Omental fat pad (tissue), 4 donors: Measurements from ENCODE around the gene INHBB. TPM values are rescaled to one million over a fixed set of nuclear protein-coding genes. Genes with fewer than 3 reads are reported as not detected.

Experiments
- ATAC-seq: fragments of 150-250 bp; one replicate; pipeline ENCODE4 v1.9.1; 2016; ENCODE audit warnings: mild to moderate bottlenecking, moderate library complexity; ENCODE audit not compliant: low FRiP score
- DNase-seq: peaks from one replicate; pipeline ENCODE4 v3.0.0-alpha.2; 2019; ENCODE audit warnings: low spot score
- CTCF ChIP-seq, 3 donors: fragments of 450-650 bp; IDR thresholded peaks; one replicate each; pipeline ENCODE4 v1.5.1; 2016 to 2017; ENCODE audit warnings: antibody characterized with exemption in 3 of 3, mild to moderate bottlenecking in 3 of 3, moderate library complexity in 2 of 3
- total RNA-seq, 4 donors: library from RNA; depleted of rRNA; stranded (reverse); fragments of >200 nt; gene quantifications; one replicate each; pipeline ENCODE4 v1.1.0, GENCODE V29; 2016

The INHBB gene
- total RNA-seq, 4 donors from 2014 or later = 6.7 to 59.8 (median 28.6) TPM

GRCh38 chr2:120350801-120351320 lies 4.9 kb downstream of the INHBB start:
- no peak for TF ChIP-seq CTCF (IDR thresholded peaks at IDR 0.05)
- ATAC-seq (no peak), DNase-seq (no peak)

GRCh38 chr2:120352696-120353590 lies 7.0 kb downstream of the INHBB start:
- ATAC-seq = no peak

DNA sequence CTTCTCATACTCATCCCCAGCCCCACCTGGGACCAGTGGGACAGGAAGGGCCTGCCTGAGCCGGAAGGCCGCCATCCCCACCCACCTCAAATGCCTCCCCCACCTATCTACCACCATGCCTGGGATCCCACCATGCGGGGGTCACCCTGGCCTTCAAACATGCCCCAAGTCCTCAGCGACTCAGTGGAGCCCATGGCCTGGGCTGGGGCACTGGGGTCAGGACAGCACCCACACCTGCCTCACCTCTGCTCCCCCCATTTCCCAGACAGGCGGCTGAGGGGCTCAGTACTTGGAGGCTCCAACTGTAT lies 7.6 kb downstream of the INHBB start:
- ATAC-seq = no peak
- no peak for DNase-seq

More at GRCh38 chr2:120352696-120353590, 7.0 kb downstream of the INHBB start:
- no peak for TF ChIP-seq CTCF (IDR thresholded peaks at IDR 0.05)
- DNase-seq = no peak

DNA sequence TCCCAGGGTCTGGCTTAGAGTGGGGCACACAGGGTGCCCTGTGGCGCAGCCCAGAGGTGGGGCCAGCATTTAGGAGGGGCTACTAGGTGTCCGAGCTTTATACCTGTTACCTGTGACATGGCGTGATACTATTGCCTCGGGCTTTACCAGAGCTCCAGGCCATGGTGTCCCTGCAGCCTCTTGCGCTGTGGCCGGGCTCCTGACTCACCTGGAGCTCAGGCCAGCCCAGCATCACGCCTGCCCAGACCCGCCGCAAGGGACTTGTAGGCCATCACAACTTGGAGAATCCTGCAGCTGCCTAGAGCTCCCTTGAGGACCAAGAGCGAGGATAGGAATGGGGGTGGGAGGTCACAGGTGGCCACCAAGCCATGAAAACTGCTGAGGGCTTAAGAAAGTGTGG lies 8.0 kb downstream of the INHBB start:
- TF ChIP-seq CTCF (IDR thresholded peaks at IDR 0.05) = no peak
- ATAC-seq (no peak), DNase-seq (no peak)

More for the DNA sequence above, 7.6 kb downstream of the INHBB start:
- TF ChIP-seq CTCF (IDR thresholded peaks at IDR 0.05) = no peak

- DNase-seq (no peak), ATAC-seq (no peak)
- TF ChIP-seq CTCF (IDR thresholded peaks at IDR 0.05) = no peak
These were observed 8.5 kb downstream of the INHBB start for GRCh38 chr2:120354467-120354866.

- DNase-seq (no peak), ATAC-seq (no peak)
- no peak for TF ChIP-seq CTCF (IDR thresholded peaks at IDR 0.05)
These were observed 9.2 kb downstream of the INHBB start for GRCh38 chr2:120354935-120355779.
